Measurements from ENCODE around the gene SND1.

GRCh38 chr7:128004623-128005022, 352.6 kb downstream of the SND1 start:
- TF ChIP-seq POLR2A (IDR thresholded peaks at IDR 0.05), result no peak
- no peak for TF ChIP-seq POLR2AphosphoS5 (IDR thresholded peaks at IDR 0.05)

Measured in transverse colon (tissue), 3 donors.